IPS DF 6.9 (cell line): ENCODE data around the gene TMEM255A.

Experiments used
- DNase-seq: peaks from one replicate; pipeline ENCODE4 v3.0.0-alpha.2; 2013; ENCODE audit warnings: low read depth, low spot score
- H3K27ac ChIP-seq: one replicate; pipeline ENCODE4 v1.5.1; 2013; ENCODE audit warnings: low read length, control low read depth
- H3K27me3 ChIP-seq: 2 replicates; pipeline ENCODE4 v1.6.1; 2013; ENCODE audit warnings: mild to moderate bottlenecking, low read length; ENCODE audit not compliant: control insufficient read depth, insufficient read depth
- H3K36me3 ChIP-seq: 2 replicates; pipeline ENCODE4 v1.6.1; 2013; ENCODE audit warnings: low read length; ENCODE audit not compliant: control insufficient read depth, insufficient read depth
- H3K4me1 ChIP-seq: 2 replicates; pipeline ENCODE4 v1.6.1; 2013; ENCODE audit warnings: low read length; ENCODE audit not compliant: control insufficient read depth, insufficient read depth
- H3K4me3 ChIP-seq: 2 replicates; pipeline ENCODE4 v1.5.1; 2013; ENCODE audit warnings: mild to moderate bottlenecking, low read length
- H3K9me3 ChIP-seq: 2 replicates; pipeline ENCODE4 v1.6.1; 2013; ENCODE audit warnings: low read length, inconsistent platforms; ENCODE audit not compliant: control insufficient read depth, insufficient read depth
- WGBS: extraction: QIAGEN DNeasy Blood & Tissue Kit; methylation state at CpG from one replicate; pipeline ENCODE4 v1.1.7; 2013; ENCODE audit warnings: mixed read lengths, missing lambda C conversion rate; ENCODE audit not compliant: insufficient read length, insufficient coverage; 5-methylcytosine and 5-hydroxymethylcytosine counted together

TMEM255A gene

GRCh38 chrX:120291211-120291610 is 20.1 kb downstream of the TMEM255A start:
- H3K36me3 ChIP-seq, result no peaks in the 10 kb centered on the region
- WGBS, result no CpG with 5 or more reads among the region's 6 CpGs
- no peak for DNase-seq

GRCh38 chrX:120290107-120290506 is 21.2 kb downstream of the TMEM255A start:
- Histone ChIP-seq H3K4me3 (no peak overlapping the region), H3K4me1 (no peaks in the 10 kb centered on the region), H3K9me3 (no peaks in the 10 kb centered on the region), H3K36me3 (no peaks in the 10 kb centered on the region), H3K27me3 (no peaks in the 10 kb centered on the region), H3K27ac (no peak overlapping the region)
- no peak for DNase-seq

More at GRCh38 chrX:120291211-120291610, 20.1 kb downstream of the TMEM255A start:
- Histone ChIP-seq H3K27me3 (no peaks in the 10 kb centered on the region), H3K9me3 (no peaks in the 10 kb centered on the region), H3K4me1 (no peaks in the 10 kb centered on the region), H3K4me3 (no peak overlapping the region), H3K27ac (no peak overlapping the region)

GRCh38 chrX:120287513-120288112 is 23.6 kb downstream of the TMEM255A start:
- H3K27ac ChIP-seq, result no peak overlapping the region
- WGBS, result no CpG with 5 or more reads among the region's 3 CpGs

GRCh38 chrX:120286733-120287512 is 24.3 kb downstream of the TMEM255A start:
- no peak for DNase-seq
- no CpG with 5 or more reads among the region's 4 CpGs for WGBS

More at GRCh38 chrX:120287513-120288112, 23.6 kb downstream of the TMEM255A start:
- DNase-seq, result no peak
- Histone ChIP-seq H3K4me1 (no peaks in the 10 kb centered on the region), H3K4me3 (no peak overlapping the region), H3K36me3 (no peaks in the 10 kb centered on the region), H3K27me3 (no peaks in the 10 kb centered on the region), H3K9me3 (no peaks in the 10 kb centered on the region)

GRCh38 chrX:120282697-120283096 is 28.6 kb downstream of the TMEM255A start:
- Histone ChIP-seq H3K9me3 (no peaks in the 10 kb centered on the region), H3K36me3 (no peaks in the 10 kb centered on the region), H3K27me3 (no peaks in the 10 kb centered on the region; the same call in 1 of the 2 replicates), H3K4me1 (no peaks in the 10 kb centered on the region), H3K27ac (no peak overlapping the region), H3K4me3 (no peak overlapping the region)
- DNase-seq, result no peak
- no CpG with 5 or more reads among the region's 1 CpG for WGBS

More at GRCh38 chrX:120286733-120287512, 24.3 kb downstream of the TMEM255A start:
- Histone ChIP-seq H3K27me3 (no peaks in the 10 kb centered on the region), H3K27ac (no peak overlapping the region), H3K9me3 (no peaks in the 10 kb centered on the region), H3K4me1 (no peaks in the 10 kb centered on the region), H3K4me3 (no peak overlapping the region), H3K36me3 (no peaks in the 10 kb centered on the region)

GRCh38 chrX:120281761-120282160 is 29.5 kb downstream of the TMEM255A start:
- Histone ChIP-seq H3K4me3 (no peak overlapping the region), H3K27ac (no peak overlapping the region), H3K36me3 (no peaks in the 10 kb centered on the region), H3K9me3 (no peaks in the 10 kb centered on the region), H3K27me3 (no peaks in the 10 kb centered on the region; the same call in 1 of the 2 replicates), H3K4me1 (peaks cover 1% of the 10 kb centered on the region; the same call in 1 of the 2 replicates)
- no CpG with 5 or more reads among the region's 4 CpGs for WGBS
- no peak for DNase-seq

GRCh38 chrX:120281021-120281624 is 30.1 kb downstream of the TMEM255A start:
- Histone ChIP-seq H3K27ac (no peak overlapping the region), H3K4me3 (no peak overlapping the region), H3K4me1 (peaks cover 2% of the 10 kb centered on the region; the same call in 1 of the 2 replicates), H3K9me3 (no peaks in the 10 kb centered on the region), H3K36me3 (no peaks in the 10 kb centered on the region), H3K27me3 (no peaks in the 10 kb centered on the region; the same call in 1 of the 2 replicates)
- no CpG with 5 or more reads among the region's 10 CpGs for WGBS
- DNase-seq, result no peak

GRCh38 chrX:120274958-120275357 is 36.3 kb downstream of the TMEM255A start:
- no peak overlapping the region for H3K27ac ChIP-seq
- no peaks in the 10 kb centered on the region for H3K36me3 ChIP-seq
- DNase-seq, result peak; percentile 35
- no peaks in the 10 kb centered on the region for H3K9me3 ChIP-seq
- peaks cover 2% of the 10 kb centered on the region; the same call in 1 of the 2 replicates for H3K4me1 ChIP-seq
- H3K27me3 ChIP-seq, result no peaks in the 10 kb centered on the region; the same call in 1 of the 2 replicates
- no CpG with 5 or more reads among the region's 2 CpGs for WGBS
- H3K4me3 ChIP-seq, result no peak overlapping the region

GRCh38 chrX:120274145-120274544 is 37.1 kb downstream of the TMEM255A start:
- Histone ChIP-seq H3K27ac (no peak overlapping the region), H3K4me1 (peaks cover 2% of the 10 kb centered on the region; the same call in 1 of the 2 replicates), H3K4me3 (no peak overlapping the region), H3K36me3 (no peaks in the 10 kb centered on the region), H3K27me3 (no peaks in the 10 kb centered on the region; the same call in 1 of the 2 replicates), H3K9me3 (no peaks in the 10 kb centered on the region)
- no CpG with 5 or more reads among the region's 2 CpGs for WGBS
- DNase-seq, result no peak

GRCh38 chrX:120271218-120271617 is 40.0 kb downstream of the TMEM255A start:
- no CpG with 5 or more reads among the region's 2 CpGs for WGBS
- no peak for DNase-seq
- H3K36me3 ChIP-seq, result no peaks in the 10 kb centered on the region
- no peaks in the 10 kb centered on the region for H3K4me1 ChIP-seq
- H3K27me3 ChIP-seq, result no peaks in the 10 kb centered on the region
- no peak overlapping the region for H3K27ac ChIP-seq
- no peaks in the 10 kb centered on the region for H3K9me3 ChIP-seq
- no peak overlapping the region for H3K4me3 ChIP-seq
